ENCODE results near the gene PIK3R4.

Gene PIK3R4

GRCh38 chr3:130741946-130742610, 4.6 kb downstream of the PIK3R4 start:
- no peak for DNase-seq (ENCODE audit: low read depth in 2 of 2)

GRCh38 chr3:130739848-130740247, 6.8 kb downstream of the PIK3R4 start:
- DNase-seq (ENCODE audit: low read depth in 2 of 2) = no peak

GRCh38 chr3:130738241-130738640, 8.4 kb downstream of the PIK3R4 start:
- no peak for DNase-seq (ENCODE audit: low read depth in 2 of 2)

GRCh38 chr3:130737622-130738021, 9.0 kb downstream of the PIK3R4 start:
- DNase-seq (ENCODE audit: low read depth in 2 of 2) = no peak

- DNase-seq (ENCODE audit: low read depth in 2 of 2) = no peak
These were observed 13.3 kb downstream of the PIK3R4 start for GRCh38 chr3:130733236-130733875.

- DNase-seq (ENCODE audit: low read depth in 2 of 2) = no peak
These were observed 14.1 kb downstream of the PIK3R4 start for GRCh38 chr3:130732501-130732900.

- DNase-seq (ENCODE audit: low read depth in 2 of 2) = no peak
These were observed 14.8 kb downstream of the PIK3R4 start for GRCh38 chr3:130731817-130732216.

- DNase-seq (ENCODE audit: low read depth in 2 of 2) = no peak
These were observed 17.5 kb downstream of the PIK3R4 start for GRCh38 chr3:130729154-130729553.

GRCh38 chr3:130728037-130728436, 18.6 kb downstream of the PIK3R4 start:
- DNase-seq (ENCODE audit: low read depth in 2 of 2) = no peak

- no peak for DNase-seq (ENCODE audit: low read depth in 2 of 2)
These were observed 20.9 kb downstream of the PIK3R4 start for GRCh38 chr3:130725746-130726145.

GRCh38 chr3:130715616-130716015, 31.0 kb downstream of the PIK3R4 start:
- no peak for DNase-seq (ENCODE audit: low read depth in 2 of 2)

- no peak for DNase-seq (ENCODE audit: low read depth in 2 of 2)
These were observed 33.8 kb downstream of the PIK3R4 start for GRCh38 chr3:130712718-130713423.

GRCh38 chr3:130711565-130712324, 34.9 kb downstream of the PIK3R4 start:
- DNase-seq (ENCODE audit: low read depth in 2 of 2) = no peak

- no peak for DNase-seq (ENCODE audit: low read depth in 2 of 2)
These were observed 37.0 kb downstream of the PIK3R4 start for GRCh38 chr3:130709671-130710070.

- no peak for DNase-seq (ENCODE audit: low read depth in 2 of 2)
These were observed 38.6 kb downstream of the PIK3R4 start for GRCh38 chr3:130707902-130708601.

GRCh38 chr3:130705501-130705900, 41.1 kb downstream of the PIK3R4 start:
- DNase-seq (ENCODE audit: low read depth in 2 of 2) = no peak

GRCh38 chr3:130702985-130703384, 43.6 kb downstream of the PIK3R4 start:
- no peak for DNase-seq (ENCODE audit: low read depth in 2 of 2)

- no peak for DNase-seq (ENCODE audit: low read depth in 2 of 2)
These were observed 46.1 kb downstream of the PIK3R4 start for GRCh38 chr3:130700541-130700940.

GRCh38 chr3:130699765-130700164, 46.9 kb downstream of the PIK3R4 start:
- DNase-seq (ENCODE audit: low read depth in 2 of 2) = no peak

- DNase-seq (ENCODE audit: low read depth in 2 of 2) = no peak
These were observed 53.3 kb downstream of the PIK3R4 start for GRCh38 chr3:130693314-130693713.

- no peak for DNase-seq (ENCODE audit: low read depth in 2 of 2)
These were observed 54.2 kb downstream of the PIK3R4 start for GRCh38 chr3:130692455-130692854.
